Neural cell (in vitro differentiated cells): ENCODE measurements around the gene FAM32A. TPM values are rescaled to one million over a fixed set of nuclear protein-coding genes. Genes with fewer than 3 reads are reported as not detected.

ENCODE experiments used
- H2AFZ ChIP-seq: fragments of 200-600, 300-800 bp; sonication (generic), shearing (Covaris generic); 2 replicates; pipeline ENCODE4 v1.6.0; 2014; ENCODE audit warnings: low read depth, mild to moderate bottlenecking, antibody characterized with exemption, low read length, moderate library complexity
- H3F3A ChIP-seq: fragments of 200-600 bp; shearing (Covaris generic); 2 replicates; pipeline ENCODE4 v1.6.1; 2016; ENCODE audit warnings: mild to moderate bottlenecking, moderate library complexity, mixed read lengths, antibody characterized with exemption, low read length; ENCODE audit not compliant: insufficient read depth, poor library complexity, severe bottlenecking
- H3K27ac ChIP-seq: fragments of 200-600, 300-800 bp; sonication (generic), shearing (Covaris generic); 2 replicates; pipeline ENCODE4 v1.5.1; 2014; ENCODE audit warnings: mild to moderate bottlenecking, low read length, moderate library complexity
- H3K27me3 ChIP-seq: fragments of 300-800, 200-600 bp; sonication (generic), shearing (Covaris generic); 2 replicates; pipeline ENCODE4 v1.6.0; 2014; ENCODE audit warnings: mild to moderate bottlenecking, low read depth, low read length, moderate library complexity; ENCODE audit not compliant: insufficient read depth
- H3K36me3 ChIP-seq: fragments of 300-800, 200-600 bp; sonication (generic), shearing (Covaris generic); 2 replicates; pipeline ENCODE4 v1.5.1; 2014; ENCODE audit warnings: mild to moderate bottlenecking, antibody characterized with exemption, low read length, moderate library complexity; ENCODE audit not compliant: insufficient read depth
- H3K4me2 ChIP-seq: fragments of 300-800, 200-600 bp; sonication (generic), shearing (Covaris generic); 2 replicates; pipeline ENCODE4 v1.6.0; 2014; ENCODE audit warnings: mild to moderate bottlenecking, low read length
- H3K4me3 ChIP-seq: fragments of 300-800, 200-600 bp; sonication (generic), shearing (Covaris generic); 2 replicates; pipeline ENCODE4 v1.5.1; 2014; ENCODE audit warnings: mild to moderate bottlenecking, low read length, moderate library complexity
- H3K79me2 ChIP-seq: fragments of 200-600 bp; shearing (Covaris generic); replicated peaks from 2 replicates; pipeline ENCODE4 v1.6.0; 2014; ENCODE audit warnings: mild to moderate bottlenecking, low read length, moderate library complexity; ENCODE audit not compliant: insufficient read depth
- H3K9ac ChIP-seq: fragments of 300-800, 200-600 bp; sonication (generic), shearing (Covaris generic); 2 replicates; pipeline ENCODE4 v1.6.1; 2016; ENCODE audit warnings: mild to moderate bottlenecking, low read length, mixed read lengths
- H3K9me2 ChIP-seq: fragments of 200-600 bp; shearing (Covaris generic); 2 replicates; pipeline ENCODE4 v1.6.1; 2016; ENCODE audit warnings: mild to moderate bottlenecking, low read length, mixed read lengths; ENCODE audit not compliant: insufficient read depth
- H3K9me3 ChIP-seq: fragments of 200-600, 300-800 bp; sonication (generic), shearing (Covaris generic); 2 replicates; pipeline ENCODE4 v1.6.1; 2016; ENCODE audit warnings: mild to moderate bottlenecking, mixed run types, low read length, moderate library complexity, mixed read lengths
- H4K20me1 ChIP-seq: fragments of 200-600 bp; shearing (Covaris generic); 2 replicates; pipeline ENCODE4 v1.6.1; 2016; ENCODE audit warnings: mild to moderate bottlenecking, mixed run types; ENCODE audit not compliant: insufficient read depth
- CTCF ChIP-seq: fragments of 450-650 bp; IDR thresholded peaks from 2 replicates; pipeline ENCODE4 v1.5.1; 2014; ENCODE audit warnings: antibody characterized with exemption, mild to moderate bottlenecking, moderate library complexity; ENCODE audit not compliant: poor library complexity, severe bottlenecking
- EP300 ChIP-seq: fragments of 450-650 bp; conservative IDR thresholded peaks from 2 replicates; pipeline ENCODE4 v1.6.1; 2014; ENCODE audit warnings: antibody characterized with exemption, mild to moderate bottlenecking, moderate library complexity; ENCODE audit not compliant: poor library complexity, severe bottlenecking
- EZH2 ChIP-seq: fragments of 200-600, 300-800 bp; shearing (Covaris generic), sonication (generic); IDR thresholded peaks from 2 replicates; pipeline ENCODE4 v1.6.1; 2014; ENCODE audit warnings: antibody characterized with exemption, low read length, borderline replicate concordance, mild to moderate bottlenecking; ENCODE audit not compliant: insufficient read depth, poor library complexity, severe bottlenecking
- MXI1 ChIP-seq: fragments of 450-650 bp; conservative IDR thresholded peaks from 2 replicates; pipeline ENCODE4 v1.6.1; 2014; ENCODE audit warnings: antibody characterized with exemption, mild to moderate bottlenecking; ENCODE audit not compliant: poor library complexity, severe bottlenecking
- POLR2AphosphoS5 ChIP-seq: IDR thresholded peaks from 2 replicates; pipeline ENCODE4 v1.6.1; 2012
- RAD21 ChIP-seq: fragments of 450-650 bp; conservative IDR thresholded peaks from 2 replicates; pipeline ENCODE4 v1.6.1; 2014; ENCODE audit warnings: antibody characterized with exemption, mild to moderate bottlenecking, moderate library complexity
- REST ChIP-seq: IDR thresholded peaks from 2 replicates; pipeline ENCODE4 v1.6.1; 2012; ENCODE audit warnings: borderline replicate concordance
- SMC3 ChIP-seq: fragments of 450-650 bp; conservative IDR thresholded peaks from 2 replicates; pipeline ENCODE4 v1.6.1; 2014; ENCODE audit warnings: antibody characterized with exemption, mild to moderate bottlenecking, moderate library complexity; ENCODE audit not compliant: poor library complexity
- TAF1 ChIP-seq: IDR thresholded peaks from 2 replicates; pipeline ENCODE4 v1.6.1; 2012; ENCODE audit warnings: low read depth
- polyA plus RNA-seq: library from polyadenylated mRNA; depleted of rRNA; stranded (reverse); fragments of >200 nt; gene quantifications from 2 replicates; pipeline ENCODE4 v1.2.3, GENCODE V29; 2014

Gene FAM32A
- polyA plus RNA-seq, 1 donor from 2014 or later, result 545 TPM

- H3K27me3 ChIP-seq, result no peaks in the 10 kb centered on the region
Measured at GRCh38 chr19:16198370-16198651, 13.1 kb downstream of the FAM32A start.

GRCh38 chr19:16199275-16199932 is 14.2 kb downstream of the FAM32A start:
- Histone ChIP-seq H3K36me3 (no peaks in the 10 kb centered on the region), H3K9ac (no peak overlapping the region), H3K9me3 (no peaks in the 10 kb centered on the region), H3K27me3 (no peaks in the 10 kb centered on the region), H3K27ac (no peak overlapping the region), H4K20me1 (no peaks in the 10 kb centered on the region), H3K9me2 (no peaks in the 10 kb centered on the region), H2AFZ (no peak overlapping the region), H3K79me2 (peaks cover 25% of the 10 kb centered on the region), H3K4me3 (peak overlapping the region; percentile 100), H3F3A (no peaks in the 10 kb centered on the region), H3K4me2 (no peak overlapping the region)
- TF ChIP-seq MXI1, result no peak
- TF ChIP-seq EZH2, result no peak
- no peak for TF ChIP-seq TAF1
- no peak for TF ChIP-seq REST
- TF ChIP-seq CTCF, result no peak

More at GRCh38 chr19:16198370-16198651, 13.1 kb downstream of the FAM32A start:
- Histone ChIP-seq H3K36me3 (no peaks in the 10 kb centered on the region), H4K20me1 (no peaks in the 10 kb centered on the region), H2AFZ (peak overlapping the region; percentile 96), H3K4me2 (peak overlapping the region; percentile 86), H3F3A (no peaks in the 10 kb centered on the region), H3K9me2 (no peaks in the 10 kb centered on the region), H3K9me3 (no peaks in the 10 kb centered on the region), H3K4me3 (peak overlapping the region; percentile 100), H3K79me2 (peaks cover 25% of the 10 kb centered on the region), H3K27ac (peak overlapping the region; percentile 94), H3K9ac (peak overlapping the region; percentile 96)
- TF ChIP-seq REST, result no peak
- no peak for TF ChIP-seq RAD21
- no peak for TF ChIP-seq POLR2AphosphoS5
- TF ChIP-seq SMC3, result no peak
- TF ChIP-seq TAF1, result no peak
- TF ChIP-seq EZH2, result no peak
- no peak for TF ChIP-seq EP300
- no peak for TF ChIP-seq CTCF
- no peak for TF ChIP-seq MXI1
